Activated CD4-positive, alpha-beta T cell treated with anti-CD3 and anti-CD28 coated beads, Interleukin-2, amount 50 U/mL, for 24 hours (primary cell): ENCODE results near the gene CARS1.

Source experiments
- DNase-seq, 2 donors: peaks; one replicate each; pipeline ENCODE4 v3.0.0-alpha.2; 2020; ENCODE audit warnings: low read depth in 1 of 2, low spot score in 1 of 2

CARS1 gene

DNA sequence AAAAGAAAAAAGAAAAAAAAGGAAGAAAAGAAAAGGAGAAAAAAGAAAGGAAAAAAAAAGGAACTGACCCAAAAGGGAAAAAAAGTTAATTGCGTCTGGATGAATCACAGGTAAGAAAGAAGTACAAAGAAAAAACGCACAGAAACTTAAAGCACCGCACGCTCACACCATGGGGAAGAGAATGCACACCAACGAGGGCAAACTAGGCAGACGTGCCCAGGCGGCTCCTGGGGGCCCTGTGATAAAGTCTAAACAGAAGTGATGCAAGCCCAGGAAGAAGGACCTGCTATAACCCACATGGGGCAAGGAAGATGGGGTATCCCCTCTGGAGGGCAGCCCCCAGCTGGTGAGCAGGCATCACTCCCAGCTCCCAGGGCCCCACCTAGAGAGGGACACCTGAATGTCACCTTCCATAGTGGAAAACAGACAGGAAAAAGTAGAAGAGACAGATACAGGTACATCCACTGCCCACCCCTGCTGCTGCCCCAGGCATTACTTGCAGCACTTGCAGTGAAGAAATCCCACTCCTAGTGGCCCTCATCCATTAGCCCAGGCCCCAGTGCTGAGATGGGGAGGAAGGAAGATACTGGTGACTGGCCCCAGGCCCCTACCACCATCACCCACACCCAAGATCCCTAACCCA, 94.0 kb downstream of the CARS1 start:
- no peak for DNase-seq

DNA sequence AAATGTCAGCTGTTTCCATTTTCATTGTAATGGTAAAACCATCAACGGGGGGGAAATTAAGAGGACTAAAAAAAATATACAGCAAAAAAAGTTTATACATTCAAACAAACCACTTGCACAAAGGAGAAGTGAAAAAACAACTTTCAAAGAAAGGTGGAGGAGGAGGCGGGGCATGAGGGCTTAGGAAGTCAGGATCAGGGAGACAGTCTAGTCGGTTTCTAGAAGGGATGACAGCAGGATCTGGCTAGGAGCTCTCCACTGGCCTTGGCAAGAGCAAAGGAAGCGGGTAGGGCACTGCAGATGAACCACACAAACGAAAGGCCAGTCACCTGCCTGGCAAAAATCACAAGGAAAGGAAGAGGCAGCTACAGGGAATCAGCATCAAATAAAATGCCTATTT, 96.1 kb downstream of the CARS1 start:
- no peak for DNase-seq

DNA sequence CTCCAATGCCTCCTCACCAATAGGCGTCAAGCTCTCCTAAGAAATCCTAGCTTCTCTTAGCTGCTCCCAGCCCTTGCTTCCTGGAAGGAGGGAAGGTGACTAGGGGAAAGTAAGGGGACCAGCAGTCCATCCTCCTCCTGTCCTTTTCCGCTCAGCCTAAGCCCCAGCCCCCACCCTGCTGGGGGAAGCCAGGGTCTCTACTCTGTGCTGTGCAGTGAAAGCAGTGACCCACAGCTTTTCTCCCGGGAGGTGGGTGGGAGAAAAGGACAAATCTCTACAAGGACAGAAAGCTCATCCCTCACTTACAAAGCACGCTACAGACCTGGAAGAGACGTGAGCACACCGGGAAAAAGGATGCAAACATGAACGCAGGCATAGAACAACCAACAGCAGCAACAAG, 97.1 kb downstream of the CARS1 start:
- DNase-seq: no peak

DNA sequence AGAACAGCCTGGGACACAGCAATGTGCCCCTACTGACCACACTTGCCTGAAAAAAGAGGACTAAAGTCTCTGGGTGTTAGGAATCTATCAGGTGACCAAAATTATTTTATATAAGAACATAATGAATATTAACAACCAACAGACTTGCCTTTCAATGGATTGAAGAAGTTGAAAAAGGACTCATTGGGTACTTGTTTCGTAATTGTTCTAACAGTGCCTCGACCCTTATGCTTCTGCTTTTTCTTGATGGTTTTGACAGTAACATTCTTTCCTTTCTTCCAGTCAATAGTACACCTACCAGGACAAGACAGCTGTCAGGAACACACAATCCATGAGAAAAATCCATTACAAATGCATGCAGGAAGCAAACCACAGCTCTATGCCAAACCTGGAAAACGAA, 99.0 kb downstream of the CARS1 start:
- DNase-seq: no peak

DNA sequence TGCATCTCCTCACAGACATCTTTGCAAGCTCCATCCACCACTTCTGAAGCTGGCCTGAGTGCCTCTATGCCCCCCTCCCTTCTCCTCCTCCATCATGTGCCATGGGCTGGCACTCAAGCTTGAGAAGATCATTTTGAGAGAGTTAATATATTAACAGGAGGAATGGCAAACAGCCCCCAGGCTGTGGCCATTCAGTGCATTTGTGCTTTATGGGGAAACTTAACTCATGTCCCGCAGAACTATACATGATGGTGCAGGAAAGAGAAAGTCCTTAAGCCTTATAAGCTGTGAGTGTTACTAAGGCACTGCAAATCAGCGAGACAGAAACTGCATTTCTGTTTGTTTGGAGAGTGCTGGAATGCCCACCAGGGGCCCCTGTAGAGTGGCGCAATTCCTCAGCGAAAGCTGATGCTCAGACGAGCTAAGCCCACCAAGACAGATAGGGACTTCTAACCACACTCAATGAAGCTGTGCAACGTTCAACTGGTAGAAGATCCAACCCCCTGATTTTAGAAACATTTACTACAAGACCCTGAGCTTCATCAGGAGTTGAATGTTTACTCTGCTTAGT, 101.2 kb downstream of the CARS1 start:
- no peak for DNase-seq

DNA sequence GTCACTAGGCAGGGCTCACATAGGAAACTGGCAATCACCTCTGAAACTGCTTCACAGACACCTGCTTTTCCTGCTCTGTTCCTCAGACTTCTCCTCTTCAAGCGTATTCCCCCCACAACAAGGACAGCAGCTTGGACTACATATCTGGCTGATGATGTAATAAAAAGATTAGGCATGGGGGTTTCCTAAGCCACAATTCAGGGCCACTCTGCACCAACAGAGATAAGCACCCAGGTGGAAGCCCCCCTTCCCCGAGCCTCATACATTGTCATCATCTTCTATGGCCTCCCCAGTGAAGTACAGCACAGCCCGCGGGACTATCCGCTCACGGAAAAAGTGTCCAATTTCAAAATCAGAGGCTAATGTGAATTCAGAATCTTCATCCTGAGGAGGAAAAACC, 103.0 kb downstream of the CARS1 start:
- no peak for DNase-seq

DNA sequence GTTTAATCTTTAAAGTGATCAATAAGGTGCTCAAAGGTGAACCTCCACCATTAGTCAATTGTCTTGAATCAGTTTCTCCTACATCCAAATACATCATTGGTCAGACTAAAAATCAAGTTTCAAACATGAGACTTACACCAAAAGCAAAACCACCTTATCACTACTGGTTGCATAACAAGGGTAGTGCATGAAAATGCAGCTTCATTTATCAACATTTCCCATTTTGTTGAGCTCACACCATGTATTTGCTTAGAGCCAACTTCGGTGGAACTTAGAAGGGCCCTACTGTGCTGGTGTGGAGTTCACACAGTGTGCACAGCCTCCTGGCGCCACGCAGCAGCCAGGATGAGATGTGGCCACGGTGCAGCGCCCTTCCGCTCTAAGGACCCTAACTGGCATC, 104.9 kb downstream of the CARS1 start:
- no peak for DNase-seq

DNA sequence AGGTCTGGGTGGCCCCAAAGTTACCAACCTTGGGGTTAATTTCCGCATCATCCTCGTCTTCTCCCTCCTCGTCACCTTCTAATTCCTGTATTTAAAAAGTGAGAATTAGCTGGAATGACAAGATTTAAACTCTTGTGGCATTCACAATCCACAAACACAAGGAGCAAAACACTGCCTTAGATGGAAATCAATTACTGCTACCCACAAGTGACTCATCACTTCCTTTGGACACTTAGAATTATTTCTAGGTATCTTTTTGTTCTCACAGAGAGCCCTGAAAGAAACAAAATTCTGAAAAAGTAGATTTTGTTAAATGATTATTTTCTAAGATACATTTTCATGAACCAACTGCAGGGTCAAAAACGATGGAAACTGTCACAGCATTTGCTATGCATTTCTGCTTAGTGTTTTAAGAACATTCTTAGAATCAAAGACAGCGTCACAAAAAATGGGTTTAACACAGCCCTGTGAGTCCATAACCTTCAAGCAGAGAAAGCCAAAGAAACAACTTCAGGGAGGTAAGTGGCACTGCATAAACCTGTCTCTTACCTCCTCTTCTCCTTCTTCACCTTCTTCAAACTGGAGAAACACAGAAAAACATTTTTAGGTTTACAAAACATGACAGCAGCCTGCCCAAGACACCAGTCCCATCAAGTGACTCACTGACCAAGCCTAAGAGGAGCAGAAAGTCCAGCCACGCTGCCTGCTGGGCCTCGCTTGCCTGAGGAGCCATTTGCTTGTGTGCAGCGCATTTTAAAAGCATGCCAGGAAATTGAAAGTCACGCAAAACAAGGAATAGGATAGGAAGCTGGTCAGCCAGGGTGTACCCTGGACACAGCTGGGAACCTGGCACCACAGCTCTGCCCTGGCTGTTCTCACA, 105.8 kb downstream of the CARS1 start:
- no peak for DNase-seq
